Measurements from ENCODE around the gene RBMS1.

DNA sequence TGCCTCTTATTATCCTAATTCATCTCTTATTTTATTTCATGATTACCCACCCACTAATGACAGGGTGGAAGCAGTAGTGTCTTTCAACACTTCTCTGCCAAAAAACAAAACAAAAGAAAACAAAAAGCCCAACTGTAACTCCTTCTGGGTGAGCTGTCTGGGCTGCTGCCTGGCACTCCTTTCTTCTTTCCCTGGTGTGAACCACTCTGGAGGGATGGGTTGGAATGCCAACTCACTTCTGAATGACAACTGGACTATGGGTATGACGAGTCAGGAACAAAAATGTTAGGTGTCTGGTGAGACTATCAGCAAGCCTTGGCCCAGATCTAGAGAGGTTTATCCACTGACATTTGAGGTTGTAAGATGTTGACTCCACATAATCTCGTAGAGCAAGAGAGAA, 205.3 kb downstream of the RBMS1 start:
- TF ChIP-seq POLR2A (IDR thresholded peaks at IDR 0.05): no peak
- TF ChIP-seq, protein P1, sequence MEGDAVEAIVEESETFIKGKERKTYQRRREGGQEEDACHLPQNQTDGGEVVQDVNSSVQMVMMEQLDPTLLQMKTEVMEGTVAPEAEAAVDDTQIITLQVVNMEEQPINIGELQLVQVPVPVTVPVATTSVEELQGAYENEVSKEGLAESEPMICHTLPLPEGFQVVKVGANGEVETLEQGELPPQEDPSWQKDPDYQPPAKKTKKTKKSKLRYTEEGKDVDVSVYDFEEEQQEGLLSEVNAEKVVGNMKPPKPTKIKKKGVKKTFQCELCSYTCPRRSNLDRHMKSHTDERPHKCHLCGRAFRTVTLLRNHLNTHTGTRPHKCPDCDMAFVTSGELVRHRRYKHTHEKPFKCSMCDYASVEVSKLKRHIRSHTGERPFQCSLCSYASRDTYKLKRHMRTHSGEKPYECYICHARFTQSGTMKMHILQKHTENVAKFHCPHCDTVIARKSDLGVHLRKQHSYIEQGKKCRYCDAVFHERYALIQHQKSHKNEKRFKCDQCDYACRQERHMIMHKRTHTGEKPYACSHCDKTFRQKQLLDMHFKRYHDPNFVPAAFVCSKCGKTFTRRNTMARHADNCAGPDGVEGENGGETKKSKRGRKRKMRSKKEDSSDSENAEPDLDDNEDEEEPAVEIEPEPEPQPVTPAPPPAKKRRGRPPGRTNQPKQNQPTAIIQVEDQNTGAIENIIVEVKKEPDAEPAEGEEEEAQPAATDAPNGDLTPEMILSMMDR (IDR thresholded peaks at IDR 0.05): no peak

Measured in vagina (tissue), 2 donors.